Osteoblast (primary cell): ENCODE results near the gene FOXO3. TPM values are rescaled to one million over a fixed set of nuclear protein-coding genes. Genes with fewer than 3 reads are reported as not detected.

ENCODE experiments used
- DNase-seq: peaks from one replicate; pipeline ENCODE4 v3.0.0; 2011; ENCODE audit warnings: low spot score, mixed read lengths; ENCODE audit not compliant: insufficient read length; ENCODE audit errors: missing footprints
- H2AFZ ChIP-seq: 2 replicates; pipeline ENCODE4 v1.6.0; 2011; ENCODE audit warnings: mild to moderate bottlenecking, low read length
- H3K27ac ChIP-seq: 2 replicates; pipeline ENCODE4 v1.5.1; 2011; ENCODE audit warnings: mild to moderate bottlenecking, low read depth, low read length, moderate library complexity
- H3K27me3 ChIP-seq: 2 replicates; pipeline ENCODE4 v1.6.0; 2012; ENCODE audit warnings: mild to moderate bottlenecking, control low read depth, inconsistent platforms, low read length, moderate library complexity; ENCODE audit not compliant: insufficient read depth
- H3K36me3 ChIP-seq: 2 replicates; pipeline ENCODE4 v1.5.1; 2011; ENCODE audit warnings: mild to moderate bottlenecking, low read length, control low read depth, moderate library complexity; ENCODE audit not compliant: insufficient read depth
- H3K4me1 ChIP-seq: 2 replicates; pipeline ENCODE4 v1.5.1; 2011; ENCODE audit warnings: mild to moderate bottlenecking, low read length, control low read depth, moderate library complexity; ENCODE audit not compliant: insufficient read depth
- H3K4me2 ChIP-seq: 2 replicates; pipeline ENCODE4 v1.6.0; 2011; ENCODE audit warnings: mild to moderate bottlenecking, low read length; ENCODE audit not compliant: insufficient read depth
- H3K4me3 ChIP-seq: fragments of 200-600 bp; sonication (generic); 3 replicates; pipeline ENCODE4 v1.5.1; 2012; ENCODE audit warnings: mild to moderate bottlenecking, low read length, inconsistent platforms; ENCODE audit not compliant: insufficient read depth
- H3K79me2 ChIP-seq: 2 replicates; pipeline ENCODE4 v1.6.0; 2012; ENCODE audit warnings: mild to moderate bottlenecking, low read length, control low read depth, inconsistent platforms; ENCODE audit not compliant: insufficient read depth
- H3K9me3 ChIP-seq: 2 replicates; pipeline ENCODE4 v1.5.1; 2011; ENCODE audit warnings: low read depth, low read length, control low read depth
- H4K20me1 ChIP-seq: 2 replicates; pipeline ENCODE4 v1.6.0; 2012; ENCODE audit warnings: mild to moderate bottlenecking, low read length, control low read depth; ENCODE audit not compliant: insufficient read depth
- total RNA-seq: library from RNA; depleted of rRNA; stranded (reverse); fragments of >200 nt; gene quantifications from 2 replicates; pipeline ENCODE4 v1.2.3, GENCODE V29; 2012
- TF ChIP-seq, protein P1 (sequence below): IDR thresholded peaks from 2 replicates; pipeline ENCODE4 v1.5.1; 2011; ENCODE audit warnings: mild to moderate bottlenecking, low read depth, low read length, moderate library complexity; ENCODE audit errors: extremely low read depth

FOXO3 gene
- total RNA-seq, 1 donor, result 53.2 TPM

DNA sequence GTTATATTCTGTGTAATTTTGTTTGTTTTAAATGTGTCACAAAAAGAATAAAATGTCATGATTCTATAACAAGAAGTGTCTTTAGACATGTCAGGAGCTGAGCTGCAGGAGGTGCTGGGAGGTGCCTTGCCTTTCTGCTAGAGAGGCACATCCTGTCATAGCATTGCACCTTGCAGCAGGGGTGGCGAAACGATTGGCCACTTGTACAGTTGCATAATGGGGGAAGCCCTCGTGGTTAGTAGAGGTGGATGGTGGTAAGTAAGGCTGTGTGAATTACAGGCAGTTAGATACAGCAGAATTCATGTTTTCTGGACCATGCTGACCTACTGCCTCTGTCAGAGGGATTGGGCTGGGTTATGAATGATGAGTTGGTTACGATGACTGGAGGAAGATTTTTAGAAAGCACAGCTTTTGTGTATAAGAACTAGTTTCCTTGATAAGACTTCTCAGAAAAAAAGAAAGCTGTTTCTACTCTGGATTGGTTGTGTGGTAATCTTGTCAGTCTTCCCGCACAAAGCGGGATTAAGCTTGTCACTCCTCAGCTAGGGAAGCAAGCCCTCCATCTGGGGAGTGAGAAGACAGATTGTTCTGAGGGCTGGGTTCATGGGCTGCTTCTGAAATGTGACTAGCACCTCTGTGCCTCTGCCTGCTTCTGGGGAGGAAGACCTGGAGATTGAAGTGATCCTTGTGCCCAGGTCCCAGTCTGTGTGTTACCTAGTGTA is 74.9 kb downstream of the FOXO3 start:
- TF ChIP-seq, protein P1, sequence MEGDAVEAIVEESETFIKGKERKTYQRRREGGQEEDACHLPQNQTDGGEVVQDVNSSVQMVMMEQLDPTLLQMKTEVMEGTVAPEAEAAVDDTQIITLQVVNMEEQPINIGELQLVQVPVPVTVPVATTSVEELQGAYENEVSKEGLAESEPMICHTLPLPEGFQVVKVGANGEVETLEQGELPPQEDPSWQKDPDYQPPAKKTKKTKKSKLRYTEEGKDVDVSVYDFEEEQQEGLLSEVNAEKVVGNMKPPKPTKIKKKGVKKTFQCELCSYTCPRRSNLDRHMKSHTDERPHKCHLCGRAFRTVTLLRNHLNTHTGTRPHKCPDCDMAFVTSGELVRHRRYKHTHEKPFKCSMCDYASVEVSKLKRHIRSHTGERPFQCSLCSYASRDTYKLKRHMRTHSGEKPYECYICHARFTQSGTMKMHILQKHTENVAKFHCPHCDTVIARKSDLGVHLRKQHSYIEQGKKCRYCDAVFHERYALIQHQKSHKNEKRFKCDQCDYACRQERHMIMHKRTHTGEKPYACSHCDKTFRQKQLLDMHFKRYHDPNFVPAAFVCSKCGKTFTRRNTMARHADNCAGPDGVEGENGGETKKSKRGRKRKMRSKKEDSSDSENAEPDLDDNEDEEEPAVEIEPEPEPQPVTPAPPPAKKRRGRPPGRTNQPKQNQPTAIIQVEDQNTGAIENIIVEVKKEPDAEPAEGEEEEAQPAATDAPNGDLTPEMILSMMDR, result no peak
- Histone ChIP-seq H3K4me2 (no peak overlapping the region), H4K20me1 (peaks cover 81% of the 10 kb centered on the region), H3K9me3 (no peaks in the 10 kb centered on the region), H3K79me2 (peaks cover 93% of the 10 kb centered on the region), H3K4me3 (no peak overlapping the region), H3K36me3 (no peaks in the 10 kb centered on the region), H3K27ac (no peak overlapping the region), H3K4me1 (peaks cover 4% of the 10 kb centered on the region), H3K27me3 (no peaks in the 10 kb centered on the region), H2AFZ (no peak overlapping the region)
- DNase-seq, result no peak

DNA sequence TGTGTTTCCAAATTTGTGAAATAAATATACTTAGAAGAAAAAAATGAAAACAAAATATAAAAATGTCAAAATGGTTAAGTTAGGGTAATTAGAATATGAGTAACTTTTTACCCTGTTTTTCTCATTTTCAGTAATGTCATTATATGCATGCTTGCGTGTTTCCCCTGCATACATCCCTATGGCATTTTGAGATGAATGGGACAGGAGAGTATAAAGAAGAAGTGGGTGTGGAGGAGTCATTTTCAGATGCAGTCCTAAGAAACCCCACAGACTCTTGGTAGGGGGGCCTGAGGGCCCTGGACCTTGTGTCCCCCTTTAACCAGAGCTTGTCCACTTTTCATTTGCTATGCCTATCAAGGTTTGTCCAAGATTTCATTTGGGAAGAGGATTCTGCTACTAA is 77.2 kb downstream of the FOXO3 start:
- TF ChIP-seq, protein P1, result no peak
- no peaks in the 10 kb centered on the region for H3K27me3 ChIP-seq
- H2AFZ ChIP-seq, result no peak overlapping the region
- peaks cover 93% of the 10 kb centered on the region for H3K79me2 ChIP-seq
- H3K4me1 ChIP-seq, result no peaks in the 10 kb centered on the region
- no peak for DNase-seq
- H3K4me2 ChIP-seq, result no peak overlapping the region
- H3K9me3 ChIP-seq, result no peaks in the 10 kb centered on the region
- H3K4me3 ChIP-seq, result no peak overlapping the region
- H3K27ac ChIP-seq, result no peak overlapping the region
- H3K36me3 ChIP-seq, result no peaks in the 10 kb centered on the region
- H4K20me1 ChIP-seq, result peaks cover 81% of the 10 kb centered on the region

DNA sequence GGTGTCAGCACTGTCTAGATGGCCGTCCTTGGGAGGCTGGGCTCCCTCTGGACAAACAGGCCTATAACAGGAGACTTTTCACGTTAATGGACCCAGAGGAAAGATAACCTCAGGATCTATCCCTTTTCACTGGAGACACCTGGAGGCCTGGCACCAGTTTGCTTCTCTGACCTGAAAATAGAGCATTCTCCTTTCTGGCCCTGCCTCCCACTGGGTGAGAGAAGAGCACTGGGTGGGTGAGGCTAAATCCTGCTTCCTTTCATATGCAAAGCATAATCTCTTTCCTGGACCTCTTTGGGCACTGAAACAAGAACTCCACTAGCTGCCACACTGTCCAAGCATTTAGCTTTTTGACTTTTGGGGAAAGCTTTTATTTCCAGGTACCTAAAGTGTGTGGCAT is 78.3 kb downstream of the FOXO3 start:
- H3K36me3 ChIP-seq, result no peaks in the 10 kb centered on the region
- no peaks in the 10 kb centered on the region for H3K27me3 ChIP-seq
- H3K4me3 ChIP-seq, result no peak overlapping the region
- no peak for DNase-seq
- H4K20me1 ChIP-seq, result peaks cover 79% of the 10 kb centered on the region
- no peak overlapping the region for H3K27ac ChIP-seq
- no peaks in the 10 kb centered on the region for H3K9me3 ChIP-seq
- TF ChIP-seq, protein P1, result no peak
- no peak overlapping the region for H2AFZ ChIP-seq
- no peak overlapping the region for H3K4me2 ChIP-seq
- no peaks in the 10 kb centered on the region for H3K4me1 ChIP-seq
- H3K79me2 ChIP-seq, result peaks cover 93% of the 10 kb centered on the region

DNA sequence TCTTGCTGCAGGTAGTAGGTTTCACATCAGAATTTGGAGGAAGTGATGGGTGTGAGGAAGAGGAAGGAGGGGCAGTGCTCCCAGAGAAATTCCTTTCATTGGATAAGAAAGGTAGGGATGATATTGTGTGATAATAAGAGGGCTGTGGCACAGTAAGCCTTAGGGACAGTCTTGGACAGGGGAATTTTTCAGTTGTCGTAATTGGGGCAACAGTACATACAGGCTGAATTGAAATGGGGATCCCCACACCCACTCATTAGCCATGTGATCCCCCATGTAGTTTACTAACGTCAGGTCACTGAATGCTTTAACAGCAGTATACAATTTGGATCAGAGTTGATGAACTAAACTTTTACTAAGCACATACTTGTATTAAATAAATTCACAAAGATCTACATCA is 79.4 kb downstream of the FOXO3 start:
- H3K4me1 ChIP-seq, result no peaks in the 10 kb centered on the region
- no peak overlapping the region for H2AFZ ChIP-seq
- TF ChIP-seq, protein P1, result no peak
- H4K20me1 ChIP-seq, result peaks cover 83% of the 10 kb centered on the region
- no peaks in the 10 kb centered on the region for H3K36me3 ChIP-seq
- H3K79me2 ChIP-seq, result peaks cover 97% of the 10 kb centered on the region
- no peak overlapping the region for H3K27ac ChIP-seq
- no peak overlapping the region for H3K4me3 ChIP-seq
- H3K9me3 ChIP-seq, result no peaks in the 10 kb centered on the region
- H3K27me3 ChIP-seq, result no peaks in the 10 kb centered on the region
- DNase-seq, result no peak
- no peak overlapping the region for H3K4me2 ChIP-seq
